Measurements from ENCODE around the gene PCYOX1L.

DNA sequence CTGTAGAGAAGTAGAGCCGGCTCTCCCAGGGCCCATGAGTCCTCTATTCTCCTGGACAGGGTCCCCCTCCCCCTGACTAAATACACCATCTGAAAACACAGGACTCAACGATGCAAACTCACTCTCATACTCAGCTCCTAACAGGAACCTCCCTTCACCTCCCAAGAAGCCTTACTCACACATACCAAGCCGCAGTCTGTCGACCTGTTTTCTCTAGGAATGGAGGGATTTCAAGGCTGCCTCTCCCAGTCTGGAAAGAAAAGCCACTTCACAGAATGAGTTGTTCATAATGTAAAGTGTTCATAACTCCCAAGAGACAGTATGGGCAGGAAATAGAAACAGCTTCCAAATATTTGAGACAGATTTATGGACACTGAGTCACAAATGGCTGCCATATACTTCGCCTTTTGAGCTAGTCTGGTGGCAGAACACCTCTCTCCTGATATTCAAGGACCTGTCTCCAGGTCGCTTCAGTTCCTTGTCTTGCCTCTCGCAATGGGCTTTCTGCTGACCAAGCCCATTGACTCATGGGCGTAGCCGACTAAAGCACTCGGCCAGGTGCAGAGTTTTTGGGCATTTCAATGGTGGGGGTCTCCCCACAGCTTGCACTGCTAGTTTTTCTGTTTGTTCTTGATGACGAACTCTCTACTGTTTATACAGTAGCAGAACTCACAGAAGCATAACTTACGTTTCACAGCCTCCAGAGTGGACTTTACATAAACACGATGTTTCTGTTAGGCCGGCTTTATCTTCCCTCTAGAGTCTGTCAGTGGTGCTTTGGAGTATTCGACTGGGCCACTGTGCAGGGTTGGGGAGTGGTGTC lies 46.3 kb downstream of the PCYOX1L start:
- TF ChIP-seq, protein P1, sequence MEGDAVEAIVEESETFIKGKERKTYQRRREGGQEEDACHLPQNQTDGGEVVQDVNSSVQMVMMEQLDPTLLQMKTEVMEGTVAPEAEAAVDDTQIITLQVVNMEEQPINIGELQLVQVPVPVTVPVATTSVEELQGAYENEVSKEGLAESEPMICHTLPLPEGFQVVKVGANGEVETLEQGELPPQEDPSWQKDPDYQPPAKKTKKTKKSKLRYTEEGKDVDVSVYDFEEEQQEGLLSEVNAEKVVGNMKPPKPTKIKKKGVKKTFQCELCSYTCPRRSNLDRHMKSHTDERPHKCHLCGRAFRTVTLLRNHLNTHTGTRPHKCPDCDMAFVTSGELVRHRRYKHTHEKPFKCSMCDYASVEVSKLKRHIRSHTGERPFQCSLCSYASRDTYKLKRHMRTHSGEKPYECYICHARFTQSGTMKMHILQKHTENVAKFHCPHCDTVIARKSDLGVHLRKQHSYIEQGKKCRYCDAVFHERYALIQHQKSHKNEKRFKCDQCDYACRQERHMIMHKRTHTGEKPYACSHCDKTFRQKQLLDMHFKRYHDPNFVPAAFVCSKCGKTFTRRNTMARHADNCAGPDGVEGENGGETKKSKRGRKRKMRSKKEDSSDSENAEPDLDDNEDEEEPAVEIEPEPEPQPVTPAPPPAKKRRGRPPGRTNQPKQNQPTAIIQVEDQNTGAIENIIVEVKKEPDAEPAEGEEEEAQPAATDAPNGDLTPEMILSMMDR (IDR thresholded peaks at IDR 0.05; ENCODE audit: low read length): no peak
- TF ChIP-seq EZH2 (IDR thresholded peaks at IDR 0.05; ENCODE audit: borderline replicate concordance, low read length): no peak

All from OCI-LY1 (cell line).